ENCODE measurements around the gene BBX.
A peak's percentile ranks its signal among the peaks of the same experiment; 100 is the strongest.

Gene BBX

DNA sequence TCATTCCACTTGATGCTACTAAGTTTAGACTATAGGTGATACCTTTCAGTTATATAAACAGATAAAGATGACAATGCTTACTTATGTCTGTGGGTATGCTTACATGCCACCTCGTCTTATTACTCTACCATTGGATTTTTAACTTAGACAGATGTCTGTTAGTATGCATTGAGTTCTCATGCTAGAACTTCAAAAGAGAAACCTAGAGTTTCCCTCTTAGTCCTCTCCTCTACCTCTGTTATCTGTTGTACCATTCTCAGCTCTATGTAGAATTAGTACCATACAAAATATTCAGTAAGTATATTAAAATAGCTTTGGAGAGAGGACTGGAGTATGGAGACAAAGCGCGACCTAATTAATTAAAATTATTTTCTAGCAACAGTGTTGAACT is 111.3 kb downstream of the BBX start:
- H3K27me3 ChIP-seq (ENCODE audit: control insufficient read depth, insufficient read depth, low read length), result no peaks in the 10 kb centered on the region
- peaks cover 5% of the 10 kb centered on the region for H3K4me1 ChIP-seq (ENCODE audit: control insufficient read depth, insufficient read depth, low read length)
- H3K4me3 ChIP-seq (ENCODE audit: low read depth, low read length), result no peak overlapping the region
- no peaks in the 10 kb centered on the region for H3K36me3 ChIP-seq (ENCODE audit: control insufficient read depth, insufficient read depth, low read length)
- no peak overlapping the region for H3K9ac ChIP-seq (ENCODE audit: low read depth, low read length)
- no peaks in the 10 kb centered on the region for H3K9me3 ChIP-seq (ENCODE audit: control insufficient read depth, insufficient read depth, low read length)

- Histone ChIP-seq H3K4me3 (ENCODE audit: low read depth, low read length) (no peak overlapping the region), H3K27me3 (ENCODE audit: control insufficient read depth, insufficient read depth, low read length) (no peaks in the 10 kb centered on the region), H3K4me1 (ENCODE audit: control insufficient read depth, insufficient read depth, low read length) (peaks cover 2% of the 10 kb centered on the region), H3K9me3 (ENCODE audit: control insufficient read depth, insufficient read depth, low read length) (no peaks in the 10 kb centered on the region), H3K36me3 (ENCODE audit: control insufficient read depth, insufficient read depth, low read length) (no peaks in the 10 kb centered on the region), H3K9ac (ENCODE audit: low read depth, low read length) (no peak overlapping the region)
Measured at GRCh38 chr3:107637416-107638183, 114.8 kb downstream of the BBX start.

DNA sequence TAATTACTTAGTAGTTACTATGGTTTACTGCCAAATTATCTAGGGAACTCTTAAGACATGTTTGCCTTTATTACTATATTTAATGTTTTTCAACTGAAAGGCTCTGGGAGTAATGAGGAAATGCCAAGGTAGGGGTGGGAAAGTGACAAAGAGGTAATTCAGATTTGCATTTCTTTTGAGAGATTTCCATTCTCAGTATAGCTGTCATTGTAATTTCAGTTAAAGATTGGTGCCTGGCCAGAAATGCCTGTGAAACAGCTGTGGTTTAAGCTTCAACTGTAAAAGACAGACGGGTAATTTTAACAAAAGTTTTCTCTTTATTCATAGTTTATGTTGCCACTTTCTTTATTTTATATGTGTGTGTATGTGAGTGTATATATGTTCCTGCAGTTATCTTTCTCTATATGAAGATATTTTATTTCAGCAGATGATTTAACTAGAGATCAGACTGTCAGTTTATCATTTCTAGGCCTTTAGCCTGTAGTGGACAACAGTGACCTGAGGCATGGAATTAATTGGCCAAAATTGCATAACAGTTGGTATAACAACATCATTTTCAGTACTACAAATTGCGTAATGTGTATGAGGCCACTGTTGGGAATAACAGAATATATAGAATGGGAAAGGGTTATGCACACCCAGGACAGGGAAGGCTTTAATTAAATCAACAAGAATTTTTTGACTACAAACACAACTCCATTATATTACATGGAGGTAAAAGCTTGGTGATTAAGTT is 119.0 kb downstream of the BBX start:
- H3K27me3 ChIP-seq (ENCODE audit: control insufficient read depth, insufficient read depth, low read length), result no peaks in the 10 kb centered on the region
- no peaks in the 10 kb centered on the region for H3K9me3 ChIP-seq (ENCODE audit: control insufficient read depth, insufficient read depth, low read length)
- peaks cover 13% of the 10 kb centered on the region for H3K4me1 ChIP-seq (ENCODE audit: control insufficient read depth, insufficient read depth, low read length)
- no peaks in the 10 kb centered on the region for H3K36me3 ChIP-seq (ENCODE audit: control insufficient read depth, insufficient read depth, low read length)
- H3K4me3 ChIP-seq (ENCODE audit: low read depth, low read length), result no peak overlapping the region
- no peak overlapping the region for H3K9ac ChIP-seq (ENCODE audit: low read depth, low read length)

DNA sequence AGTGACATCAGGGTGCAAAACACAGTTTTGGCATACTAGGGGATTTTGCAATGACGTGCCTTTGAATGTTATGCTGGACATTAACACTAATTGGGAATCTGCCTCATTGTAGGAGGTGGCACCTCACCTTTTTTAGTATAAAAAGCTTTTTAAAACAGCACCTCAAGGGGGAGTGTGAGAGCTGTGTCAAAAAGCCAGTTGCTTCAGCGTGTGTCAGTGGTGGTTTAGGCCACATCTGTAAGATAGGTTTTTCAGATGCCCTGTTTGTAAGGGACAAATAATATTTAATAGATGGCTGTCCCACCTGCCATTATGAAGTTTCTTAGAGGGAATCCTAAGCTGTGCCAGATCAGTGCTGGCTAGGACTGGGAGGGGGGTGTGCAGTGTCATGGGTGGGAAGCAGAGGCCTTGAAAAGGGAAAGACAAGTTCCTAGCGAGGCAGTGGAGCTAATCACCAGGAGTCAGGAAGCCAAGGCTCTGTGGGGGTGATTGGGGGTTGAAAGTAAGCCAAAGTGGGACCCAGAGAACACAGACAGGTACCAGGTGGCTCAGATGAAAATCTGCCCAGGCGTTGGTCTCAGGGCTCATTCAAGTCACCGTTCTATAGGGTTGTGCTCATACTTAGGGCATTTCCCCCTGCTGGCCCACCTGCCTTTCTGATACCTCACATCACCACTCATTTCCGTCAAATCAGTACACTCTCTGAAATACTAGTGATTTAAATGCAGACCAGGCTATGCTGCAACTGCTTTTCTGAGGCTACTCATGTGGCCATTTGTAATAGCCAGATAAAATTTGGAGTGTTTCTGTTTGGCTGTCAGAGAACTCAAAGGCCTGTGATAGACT is 120.5 kb downstream of the BBX start:
- Histone ChIP-seq H3K4me1 (ENCODE audit: control insufficient read depth, insufficient read depth, low read length) (peaks cover 13% of the 10 kb centered on the region), H3K27me3 (ENCODE audit: control insufficient read depth, insufficient read depth, low read length) (no peaks in the 10 kb centered on the region), H3K9me3 (ENCODE audit: control insufficient read depth, insufficient read depth, low read length) (no peaks in the 10 kb centered on the region), H3K9ac (ENCODE audit: low read depth, low read length) (peak overlapping the region; percentile 14), H3K4me3 (ENCODE audit: low read depth, low read length) (no peak overlapping the region), H3K36me3 (ENCODE audit: control insufficient read depth, insufficient read depth, low read length) (no peaks in the 10 kb centered on the region)

- H3K9ac ChIP-seq (ENCODE audit: low read depth, low read length), result no peak overlapping the region
- no peak overlapping the region for H3K4me3 ChIP-seq (ENCODE audit: low read depth, low read length)
- H3K27me3 ChIP-seq (ENCODE audit: control insufficient read depth, insufficient read depth, low read length), result no peaks in the 10 kb centered on the region
- H3K4me1 ChIP-seq (ENCODE audit: control insufficient read depth, insufficient read depth, low read length), result peaks cover 13% of the 10 kb centered on the region
- H3K36me3 ChIP-seq (ENCODE audit: control insufficient read depth, insufficient read depth, low read length), result no peaks in the 10 kb centered on the region
- no peaks in the 10 kb centered on the region for H3K9me3 ChIP-seq (ENCODE audit: control insufficient read depth, insufficient read depth, low read length)
Measured at GRCh38 chr3:107644631-107645030, 121.9 kb downstream of the BBX start.

- Histone ChIP-seq H3K4me3 (ENCODE audit: low read depth, low read length) (no peak overlapping the region), H3K9me3 (ENCODE audit: control insufficient read depth, insufficient read depth, low read length) (no peaks in the 10 kb centered on the region), H3K4me1 (ENCODE audit: control insufficient read depth, insufficient read depth, low read length) (no peaks in the 10 kb centered on the region), H3K36me3 (ENCODE audit: control insufficient read depth, insufficient read depth, low read length) (no peaks in the 10 kb centered on the region), H3K9ac (ENCODE audit: low read depth, low read length) (no peak overlapping the region), H3K27me3 (ENCODE audit: control insufficient read depth, insufficient read depth, low read length) (no peaks in the 10 kb centered on the region)
Measured at GRCh38 chr3:107650788-107651187, 128.0 kb downstream of the BBX start.

DNA sequence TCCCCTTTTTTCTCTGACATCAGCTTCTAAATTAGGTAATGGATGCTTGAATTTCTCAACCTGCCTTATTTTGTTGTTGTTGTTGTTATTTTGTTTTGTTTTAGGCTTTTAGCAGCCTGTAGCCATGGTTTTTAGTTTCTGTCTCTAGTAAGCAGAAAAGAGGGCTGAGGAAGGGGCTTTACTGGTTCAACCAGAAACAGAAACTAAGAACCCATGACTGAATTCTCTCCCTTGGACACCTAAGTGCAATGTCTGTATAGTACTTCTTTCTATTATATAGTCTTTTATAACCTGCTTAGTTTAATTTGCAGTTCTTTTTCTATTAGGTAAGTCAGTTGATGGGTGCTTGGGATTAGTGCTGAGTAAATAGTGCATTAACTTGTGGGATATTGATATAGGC is 129.0 kb downstream of the BBX start:
- no peaks in the 10 kb centered on the region for H3K36me3 ChIP-seq (ENCODE audit: control insufficient read depth, insufficient read depth, low read length)
- no peak overlapping the region for H3K9ac ChIP-seq (ENCODE audit: low read depth, low read length)
- no peaks in the 10 kb centered on the region for H3K27me3 ChIP-seq (ENCODE audit: control insufficient read depth, insufficient read depth, low read length)
- H3K4me1 ChIP-seq (ENCODE audit: control insufficient read depth, insufficient read depth, low read length), result no peaks in the 10 kb centered on the region
- no peak overlapping the region for H3K4me3 ChIP-seq (ENCODE audit: low read depth, low read length)
- H3K9me3 ChIP-seq (ENCODE audit: control insufficient read depth, insufficient read depth, low read length), result no peaks in the 10 kb centered on the region

DNA sequence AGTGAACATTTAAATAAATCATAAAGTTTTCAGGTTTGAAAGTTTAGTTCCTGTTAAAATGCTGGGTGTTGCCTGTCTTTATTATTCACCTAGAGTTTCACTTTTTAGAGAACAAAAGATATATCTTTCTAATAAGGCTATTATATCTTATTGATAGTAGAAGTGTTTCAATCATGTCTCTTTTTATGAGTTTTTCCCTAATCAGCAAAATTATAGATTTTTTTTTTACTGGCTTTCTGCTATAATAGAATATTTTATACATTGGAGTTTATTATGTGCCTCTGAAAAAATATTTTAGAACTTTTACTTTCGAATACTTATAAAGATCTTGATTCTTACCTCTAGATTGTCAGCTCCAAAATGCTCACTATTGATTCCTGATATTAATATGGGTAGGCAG is 131.5 kb downstream of the BBX start:
- Histone ChIP-seq H3K4me1 (ENCODE audit: control insufficient read depth, insufficient read depth, low read length) (no peaks in the 10 kb centered on the region), H3K9me3 (ENCODE audit: control insufficient read depth, insufficient read depth, low read length) (no peaks in the 10 kb centered on the region), H3K36me3 (ENCODE audit: control insufficient read depth, insufficient read depth, low read length) (no peaks in the 10 kb centered on the region), H3K9ac (ENCODE audit: low read depth, low read length) (no peak overlapping the region), H3K27me3 (ENCODE audit: control insufficient read depth, insufficient read depth, low read length) (no peaks in the 10 kb centered on the region), H3K4me3 (ENCODE audit: low read depth, low read length) (no peak overlapping the region)

- H3K4me3 ChIP-seq (ENCODE audit: low read depth, low read length), result no peak overlapping the region
- H3K9ac ChIP-seq (ENCODE audit: low read depth, low read length), result no peak overlapping the region
- no peaks in the 10 kb centered on the region for H3K36me3 ChIP-seq (ENCODE audit: control insufficient read depth, insufficient read depth, low read length)
- H3K27me3 ChIP-seq (ENCODE audit: control insufficient read depth, insufficient read depth, low read length), result no peaks in the 10 kb centered on the region
- H3K9me3 ChIP-seq (ENCODE audit: control insufficient read depth, insufficient read depth, low read length), result no peaks in the 10 kb centered on the region
- peaks cover 3% of the 10 kb centered on the region for H3K4me1 ChIP-seq (ENCODE audit: control insufficient read depth, insufficient read depth, low read length)
Measured at GRCh38 chr3:107657971-107658370, 135.2 kb downstream of the BBX start.

- Histone ChIP-seq H3K36me3 (ENCODE audit: control insufficient read depth, insufficient read depth, low read length) (no peaks in the 10 kb centered on the region), H3K4me3 (ENCODE audit: low read depth, low read length) (no peak overlapping the region), H3K9me3 (ENCODE audit: control insufficient read depth, insufficient read depth, low read length) (no peaks in the 10 kb centered on the region), H3K4me1 (ENCODE audit: control insufficient read depth, insufficient read depth, low read length) (peaks cover 10% of the 10 kb centered on the region), H3K9ac (ENCODE audit: low read depth, low read length) (no peak overlapping the region), H3K27me3 (ENCODE audit: control insufficient read depth, insufficient read depth, low read length) (no peaks in the 10 kb centered on the region)
Measured at GRCh38 chr3:107660306-107660976, 137.7 kb downstream of the BBX start.

- Histone ChIP-seq H3K4me3 (ENCODE audit: low read depth, low read length) (no peak overlapping the region), H3K27me3 (ENCODE audit: control insufficient read depth, insufficient read depth, low read length) (no peaks in the 10 kb centered on the region), H3K36me3 (ENCODE audit: control insufficient read depth, insufficient read depth, low read length) (no peaks in the 10 kb centered on the region), H3K4me1 (ENCODE audit: control insufficient read depth, insufficient read depth, low read length) (peaks cover 12% of the 10 kb centered on the region), H3K9ac (ENCODE audit: low read depth, low read length) (no peak overlapping the region), H3K9me3 (ENCODE audit: control insufficient read depth, insufficient read depth, low read length) (no peaks in the 10 kb centered on the region)
Measured at GRCh38 chr3:107661447-107662123, 138.8 kb downstream of the BBX start.
